GM12801 (cell line): Measurements from ENCODE around the gene SLC66A2.

ENCODE experiments used
- CTCF ChIP-seq: IDR thresholded peaks from one replicate; pipeline ENCODE4 v1.5.1; 2011; ENCODE audit warnings: control low read depth; ENCODE audit not compliant: insufficient read length; ENCODE audit errors: extremely low read depth

The SLC66A2 gene

GRCh38 chr18:79942211-79942610 lies 9.2 kb downstream of the SLC66A2 start:
- TF ChIP-seq CTCF, result no peak

- no peak for TF ChIP-seq CTCF
Measured at GRCh38 chr18:79941473-79942119, 9.9 kb downstream of the SLC66A2 start.

- TF ChIP-seq CTCF, result no peak
Measured at GRCh38 chr18:79940814-79941472, 10.5 kb downstream of the SLC66A2 start.

GRCh38 chr18:79940126-79940813 lies 11.2 kb downstream of the SLC66A2 start:
- no peak for TF ChIP-seq CTCF

GRCh38 chr18:79939096-79939495 lies 12.4 kb downstream of the SLC66A2 start:
- no peak for TF ChIP-seq CTCF

- no peak for TF ChIP-seq CTCF
Measured at GRCh38 chr18:79938196-79938595, 13.3 kb downstream of the SLC66A2 start.

- no peak for TF ChIP-seq CTCF
Measured at GRCh38 chr18:79937103-79937860, 14.2 kb downstream of the SLC66A2 start.
